T47D (cell line): ENCODE measurements around the gene SLC11A2.
A peak's percentile ranks its signal among the peaks of the same experiment; 100 is the strongest.
"Not testable (repeated sequence)": the region's sequence is repeated elsewhere in the genome, so short reads cannot be mapped to it uniquely, and the experiment has no call there.

ENCODE experiments used
- DNase-seq, 2 experiments: peaks; one replicate each; pipeline versions ENCODE4 v3.0.0 to v3.0.0-alpha.2; 2011 to 2012; ENCODE audit warnings: low read depth in 1 of 2, low spot score in 1 of 2
- JUND ChIP-seq: IDR thresholded peaks from 2 replicates; pipeline ENCODE4 v1.6.1; 2012; ENCODE audit warnings: low read depth
- in situ Hi-C: cut with HindIII; loops from 2 replicates; pipeline ENCODE4 v1.10.0; 2016; ENCODE audit warnings: low sequenced_read_pairs, low pct_unique_long_range_greater_than_20kb

The SLC11A2 gene

DNA sequence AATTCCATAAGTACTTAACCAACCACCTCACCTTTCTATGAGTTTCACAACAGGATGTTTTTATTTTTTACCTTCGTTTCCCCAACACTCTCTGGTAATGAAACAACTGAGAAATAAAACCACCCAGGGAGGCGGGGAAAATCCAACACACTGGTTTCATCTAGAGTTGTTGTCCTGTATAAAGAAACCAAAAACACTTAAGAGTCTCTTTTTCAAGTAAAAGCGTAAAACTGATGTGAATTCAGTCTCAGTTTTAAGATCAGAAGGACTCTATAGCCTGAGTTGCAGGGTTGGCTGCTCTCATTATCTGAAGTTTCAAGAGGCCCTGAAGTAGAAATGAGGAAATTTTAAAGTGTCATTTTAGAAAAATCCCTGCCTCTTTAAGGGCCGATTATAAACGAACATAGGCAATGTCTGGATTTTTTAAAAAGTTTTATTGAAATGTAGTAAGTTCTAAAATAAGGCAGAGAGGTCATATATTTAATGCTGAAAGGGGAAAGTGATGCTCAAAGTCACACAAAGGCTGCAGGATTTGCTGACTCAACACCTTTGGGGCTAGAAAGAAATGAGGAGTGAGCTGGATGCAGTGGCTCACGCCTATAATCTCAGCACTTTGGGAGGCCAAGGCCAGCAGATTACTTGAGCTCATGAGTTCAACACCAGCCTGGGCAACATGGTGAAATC lies 46.7 kb downstream of the SLC11A2 start:
- in situ Hi-C loops, result no loop called here
- no peak for DNase-seq
- TF ChIP-seq JUND, result no peak

DNA sequence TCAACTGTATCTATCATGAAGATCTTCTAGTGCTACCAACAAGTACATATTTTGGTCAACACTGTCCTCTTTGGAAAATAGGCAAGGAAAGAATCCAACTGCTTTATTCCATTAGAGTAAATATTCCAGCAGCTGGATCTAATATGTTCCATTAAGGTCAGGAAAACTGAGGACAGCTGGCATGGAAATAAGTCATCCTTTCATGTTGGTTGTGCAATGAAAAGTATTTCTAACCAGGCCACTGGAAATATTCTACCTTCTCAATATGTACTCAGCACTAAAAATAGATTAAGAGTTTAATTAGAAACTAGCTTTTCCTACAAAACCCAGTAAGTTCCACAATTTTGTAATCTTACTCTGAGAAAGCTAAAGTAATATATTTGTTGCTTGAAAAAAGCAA lies 54.2 kb downstream of the SLC11A2 start:
- no peak for DNase-seq
- in situ Hi-C loops, result no loop called here
- TF ChIP-seq JUND, result no peak

DNA sequence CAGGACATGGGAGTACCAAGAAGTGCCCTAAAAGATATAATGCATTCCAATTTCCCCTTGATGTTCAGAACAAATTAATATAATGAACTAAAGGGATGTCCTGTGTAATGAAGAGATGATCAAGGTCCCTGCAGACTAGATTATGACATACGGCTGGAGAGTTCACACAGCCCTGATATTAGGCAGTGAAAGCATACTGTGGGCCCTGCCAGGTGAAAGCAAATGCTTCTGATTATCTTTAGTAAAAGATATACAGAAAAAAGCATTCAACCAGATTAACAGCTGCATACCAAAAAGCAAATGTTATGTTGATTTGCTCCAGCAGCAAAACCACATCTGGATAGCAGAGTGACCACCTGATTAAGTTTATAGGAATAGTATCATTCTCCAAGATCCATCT lies 61.8 kb downstream of the SLC11A2 start:
- DNase-seq, result no peak
- TF ChIP-seq JUND, result no peak
- in situ Hi-C loops, result no loop called here

DNA sequence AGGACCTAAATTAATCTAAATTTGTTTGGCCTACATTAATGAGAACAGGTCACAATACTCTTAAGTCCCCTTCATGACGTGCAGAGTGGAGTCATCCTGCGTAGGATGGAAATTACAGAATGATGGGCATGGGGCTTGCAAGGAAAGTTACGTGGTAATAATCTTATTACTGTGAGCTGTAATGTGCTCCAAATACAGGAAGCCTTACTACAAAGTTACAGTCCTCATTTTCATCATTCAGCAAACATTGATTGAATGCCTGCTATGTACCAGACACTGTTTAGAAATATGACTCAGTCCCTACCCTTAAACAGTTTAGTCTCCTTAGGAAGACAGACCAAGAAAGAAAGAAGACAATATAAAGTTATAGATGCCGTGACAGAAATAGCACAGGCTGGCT lies 64.5 kb downstream of the SLC11A2 start:
- TF ChIP-seq JUND, result no peak
- in situ Hi-C loops, result no loop called here

DNA sequence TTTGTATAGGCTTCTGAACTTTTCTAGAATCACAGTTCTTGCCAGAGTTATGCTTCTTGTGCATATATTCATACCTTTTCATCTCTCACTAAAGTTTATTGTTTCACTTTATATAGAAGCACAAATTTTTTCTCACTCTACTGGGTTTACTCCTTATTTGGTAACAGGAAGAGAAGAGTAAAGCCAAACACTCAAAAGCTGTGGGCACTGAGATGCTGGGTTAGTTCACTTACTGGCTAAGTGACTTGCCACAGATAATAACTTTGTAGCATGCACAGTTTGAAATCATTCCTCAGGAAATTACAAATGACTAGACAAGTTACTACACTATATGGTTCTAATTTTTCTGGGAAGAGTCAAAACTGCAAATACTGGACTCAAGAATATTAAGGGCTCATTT lies 66.1 kb downstream of the SLC11A2 start:
- no peak for DNase-seq
- in situ Hi-C loops, result no loop called here
- TF ChIP-seq JUND, result no peak

More for the DNA sequence above, 64.5 kb downstream of the SLC11A2 start:
- DNase-seq, result no peak

DNA sequence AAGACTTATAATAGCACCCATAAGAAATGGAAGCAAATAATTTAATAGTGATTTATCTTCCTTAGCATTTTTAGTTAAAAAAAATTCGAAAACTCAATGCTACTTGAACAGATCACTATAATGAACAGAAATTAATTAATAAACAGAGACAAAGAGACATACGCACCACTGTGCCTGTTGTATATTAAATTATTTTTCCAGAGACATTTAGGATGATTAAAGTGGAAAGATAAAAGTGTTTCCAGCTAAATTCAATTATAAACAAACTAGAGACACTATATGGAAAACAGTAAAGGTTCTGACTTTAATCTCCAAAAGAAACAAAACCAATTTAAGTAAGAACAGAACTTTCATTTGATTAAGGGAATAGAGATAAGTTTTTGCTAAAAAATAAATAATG lies 70.5 kb downstream of the SLC11A2 start:
- in situ Hi-C loops, result no loop called here
- no peak for TF ChIP-seq JUND
- DNase-seq, result no peak

DNA sequence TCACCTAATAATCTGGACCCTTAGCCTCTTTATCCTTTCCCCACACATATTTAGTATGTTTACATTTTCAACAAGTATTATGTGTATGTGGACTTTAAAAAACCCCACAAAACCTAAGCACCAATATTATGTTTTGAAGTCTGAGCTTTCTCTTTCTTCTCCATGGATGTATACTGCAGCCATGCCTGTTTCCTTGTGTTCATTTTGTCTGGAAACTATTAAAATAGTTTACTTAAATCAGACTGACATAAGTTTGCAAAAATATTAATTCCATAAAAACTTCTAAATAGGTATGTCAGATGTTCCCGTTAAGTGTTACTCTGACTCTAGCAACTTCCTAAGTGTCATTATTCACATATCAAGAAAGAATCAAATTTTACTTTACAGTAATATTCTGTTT lies 70.9 kb downstream of the SLC11A2 start:
- in situ Hi-C loops, result no loop called here
- TF ChIP-seq JUND, result no peak
- no peak for DNase-seq

DNA sequence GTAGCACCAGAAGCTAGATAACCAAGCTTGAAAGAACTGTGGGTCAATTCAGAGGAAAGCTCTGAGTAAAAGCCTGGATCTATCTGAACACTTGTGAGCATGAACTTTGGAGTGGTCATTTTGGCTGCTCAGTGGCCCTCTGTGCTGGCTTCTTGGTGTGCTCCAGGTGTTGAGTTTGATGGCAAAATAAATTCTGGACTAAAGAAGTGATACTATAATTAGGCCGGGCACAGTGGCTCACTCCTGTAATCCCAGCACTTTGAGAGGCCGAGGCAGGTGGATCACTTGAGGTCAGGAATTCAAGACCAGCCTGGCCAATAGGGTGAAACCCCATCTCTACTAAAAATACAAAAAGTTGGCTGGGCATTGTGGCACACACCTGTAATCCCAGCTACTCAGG lies 71.4 kb downstream of the SLC11A2 start:
- in situ Hi-C loops, DNase-seq: not testable (repeated sequence)

DNA sequence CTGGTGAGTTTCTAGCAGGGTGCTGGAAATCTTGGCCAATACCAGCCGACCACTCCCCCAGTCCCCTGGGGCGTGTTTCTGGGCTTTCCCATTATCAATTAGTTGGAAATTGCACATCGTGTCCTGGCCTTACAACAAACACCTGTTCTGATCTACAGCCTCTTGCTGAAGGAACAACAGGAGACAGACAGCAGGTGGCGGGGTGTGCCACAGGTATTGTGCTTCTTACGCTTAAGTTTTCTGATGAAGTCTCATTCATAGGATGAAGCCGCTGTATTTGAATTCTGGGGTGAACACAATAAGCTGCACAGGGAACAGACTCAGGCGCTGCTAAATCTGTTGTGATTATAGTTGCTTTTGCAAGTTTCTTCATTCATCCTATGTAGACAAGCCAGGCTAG lies 73.1 kb downstream of the SLC11A2 start:
- TF ChIP-seq JUND, result no peak
- DNase-seq, result peak in 1 of 2 experiments; percentile 43
- in situ Hi-C loops, result no loop called here

DNA sequence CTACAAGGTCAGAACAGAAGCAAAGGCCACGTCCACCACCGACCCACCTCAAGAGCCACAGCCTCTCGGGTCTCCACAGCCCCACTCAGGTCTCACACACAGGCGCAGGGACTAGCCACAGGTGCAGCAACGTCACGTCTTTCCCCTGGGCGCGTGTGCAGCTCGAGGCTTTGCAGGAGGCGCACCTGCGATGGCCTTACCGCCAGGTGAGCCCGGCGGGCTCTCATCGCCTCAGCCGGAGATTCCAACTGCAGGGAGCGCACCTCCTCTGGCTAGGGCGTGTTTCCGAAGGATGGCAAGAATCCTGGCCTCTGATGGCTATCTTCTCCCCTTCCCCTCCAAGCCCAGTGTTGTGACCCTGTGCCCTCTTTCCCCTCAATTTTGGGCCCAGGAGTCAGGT lies 73.7 kb downstream of the SLC11A2 start, which contains the start of gene HIGD1C:
TSS of gene HIGD1C (plus strand) at position 35 of the 400 bp plus-strand sequence. CDS start 1,455 bp downstream, outside the sequence.
- in situ Hi-C loops, result no loop called here
- TF ChIP-seq JUND, result no peak
- no peak for DNase-seq

DNA sequence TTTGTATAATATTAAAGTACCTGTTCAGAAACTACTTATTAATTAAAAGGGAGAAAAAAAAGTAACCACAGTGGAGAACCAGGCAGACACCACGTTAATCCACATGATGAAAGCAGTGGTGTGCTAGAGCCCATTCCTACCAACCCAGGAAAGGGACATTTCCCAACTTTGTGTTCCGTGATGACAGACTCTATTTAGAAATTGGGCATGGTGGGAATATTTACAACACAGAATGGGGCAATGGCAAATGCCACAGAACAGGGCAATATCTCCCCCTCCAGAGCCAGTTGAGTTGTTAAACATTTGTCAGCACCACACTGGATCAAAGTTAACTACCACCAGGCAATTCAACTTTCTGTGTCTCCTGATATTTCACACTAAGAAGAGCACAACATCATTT lies 75.1 kb downstream of the SLC11A2 start:
- in situ Hi-C loops, result no loop called here
- no peak for TF ChIP-seq JUND
- DNase-seq, result no peak

DNA sequence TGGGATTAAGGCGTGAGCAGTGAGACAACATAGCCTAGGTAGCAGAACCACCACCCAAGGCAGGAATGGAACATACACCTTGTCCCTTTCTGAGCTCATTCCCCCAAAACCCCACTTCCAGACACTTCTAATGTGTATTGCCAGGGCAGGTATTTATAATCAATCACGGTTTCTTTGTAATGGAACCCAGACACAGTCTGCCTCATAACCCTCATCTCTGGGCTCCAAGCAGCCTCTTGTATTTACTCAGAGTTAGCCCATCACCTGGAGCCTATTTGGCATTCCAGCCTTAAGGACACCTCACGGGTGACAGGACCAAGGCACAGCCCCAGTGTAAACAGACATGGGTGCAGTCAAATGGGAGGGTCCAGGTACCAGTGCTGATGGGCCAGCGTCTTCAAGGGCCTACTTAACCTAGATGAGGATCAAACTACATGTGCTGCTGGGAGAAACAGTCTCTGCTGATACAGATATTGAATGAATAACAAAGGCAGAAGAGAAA lies 76.3 kb downstream of the SLC11A2 start:
- in situ Hi-C loops, result no loop called here
- TF ChIP-seq JUND, result no peak

DNA sequence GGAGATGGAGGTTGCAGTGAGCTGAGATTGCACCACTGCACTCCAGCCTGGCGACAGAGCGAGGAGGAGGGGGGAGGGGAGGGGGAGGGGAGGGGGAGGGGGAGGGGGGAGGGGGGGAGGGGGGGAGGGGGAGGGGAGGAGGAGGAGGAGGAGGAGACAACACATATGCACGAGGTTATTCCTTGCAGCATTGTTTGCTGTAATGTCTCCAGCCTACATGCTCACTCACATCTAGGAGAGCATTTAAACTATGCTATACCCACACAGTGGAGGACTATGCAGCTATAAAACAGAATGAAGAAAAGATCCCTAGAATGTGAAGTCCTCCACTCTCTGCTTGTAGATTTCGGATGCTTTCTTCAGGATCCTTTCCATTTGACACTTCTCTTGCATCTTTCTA lies 77.4 kb downstream of the SLC11A2 start:
- no peak for TF ChIP-seq JUND
- in situ Hi-C loops, result no loop called here
- peak in 1 of 2 experiments; percentile 56 for DNase-seq

More for the DNA sequence above, 76.3 kb downstream of the SLC11A2 start:
- DNase-seq, result no peak
